Fibroblast of skin of scalp (primary cell): ENCODE data around the gene UBN2.

ENCODE experiments used
- DNase-seq: peaks from one replicate; pipeline ENCODE4 v3.0.0-alpha.2; 2013

The UBN2 gene

DNA sequence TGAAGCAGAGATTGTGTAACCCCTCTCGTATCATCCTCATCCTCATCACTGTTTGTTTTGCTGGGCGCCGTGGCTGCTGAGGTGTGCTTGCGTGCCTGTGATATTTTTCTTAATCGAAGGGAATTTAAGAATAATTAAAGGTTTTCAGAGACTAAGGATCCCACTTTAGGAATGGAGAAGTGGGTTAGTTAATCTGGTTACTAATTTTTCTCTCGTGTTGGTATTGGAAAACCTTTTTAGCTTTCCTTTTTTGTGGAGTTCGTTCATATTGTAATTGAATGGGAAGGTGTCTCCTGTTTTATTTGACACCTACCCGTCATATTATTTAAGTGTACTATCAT, 1.3 kb downstream of the UBN2 start:
- DNase-seq, result no peak

DNA sequence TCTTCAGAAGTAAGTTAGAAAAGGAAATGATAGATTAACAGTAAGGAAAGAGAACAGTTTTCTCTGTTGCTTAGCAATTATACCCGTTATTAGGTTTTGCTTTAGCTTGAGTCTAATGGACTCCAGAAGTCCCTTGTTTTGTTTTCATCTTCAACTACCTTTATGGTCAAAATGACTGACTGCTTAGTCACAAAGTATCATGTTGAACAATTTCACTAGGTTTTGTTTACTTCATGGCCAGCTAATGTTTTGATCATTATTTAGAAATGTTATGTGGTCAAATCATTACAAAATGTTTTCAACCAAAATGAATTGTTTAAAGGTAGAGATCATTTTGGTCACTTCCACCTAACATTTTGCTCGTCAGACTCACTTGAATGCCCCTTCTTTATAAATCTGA, 1.9 kb downstream of the UBN2 start:
- DNase-seq, result no peak

DNA sequence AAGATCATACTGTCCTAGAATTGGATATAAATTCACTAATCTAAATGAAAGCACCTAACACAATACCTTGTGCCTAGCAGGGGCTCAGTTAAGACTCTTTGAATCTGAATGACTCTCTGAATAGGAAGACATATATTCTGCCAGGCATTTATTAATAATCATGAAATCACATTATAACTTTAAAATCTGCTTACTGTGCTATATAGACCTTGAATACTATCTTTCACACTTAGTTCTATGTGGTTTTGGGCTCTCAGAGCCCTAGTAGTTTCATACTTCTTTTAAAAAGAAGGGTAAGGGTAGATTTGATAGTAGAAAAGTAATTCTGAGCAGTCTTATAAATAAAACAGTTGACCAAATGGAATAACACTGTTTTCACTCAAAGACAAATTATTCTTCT, 10.2 kb downstream of the UBN2 start:
- DNase-seq, result no peak

GRCh38 chr7:139242741-139243281, 11.8 kb downstream of the UBN2 start:
- DNase-seq, result no peak

- no peak for DNase-seq
These were observed 14.4 kb downstream of the UBN2 start for GRCh38 chr7:139245401-139245800.

GRCh38 chr7:139246494-139246893, 15.5 kb downstream of the UBN2 start:
- no peak for DNase-seq

DNA sequence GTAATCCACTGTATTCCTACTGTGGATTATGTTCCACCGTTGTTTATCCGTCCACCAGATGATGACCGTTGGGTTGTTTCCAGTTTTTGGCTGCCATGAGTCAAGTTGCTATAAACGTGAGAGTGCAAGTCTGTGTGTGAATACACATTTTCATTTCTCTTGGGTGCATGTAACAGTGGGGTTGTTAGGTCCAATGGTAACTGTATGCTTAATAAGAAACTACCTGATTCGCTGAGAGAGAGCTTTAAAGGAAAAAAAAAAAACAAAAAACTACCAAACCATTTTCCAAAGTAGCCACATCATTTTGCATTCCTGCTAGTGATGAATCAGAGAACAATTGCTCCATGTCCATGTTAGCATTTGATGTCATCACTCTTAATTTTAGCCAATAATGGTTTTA, 15.9 kb downstream of the UBN2 start:
- peak; percentile 59 for DNase-seq

- DNase-seq, result no peak
These were observed 18.3 kb downstream of the UBN2 start for GRCh38 chr7:139249179-139249810.

GRCh38 chr7:139252451-139252850, 21.4 kb downstream of the UBN2 start:
- no peak for DNase-seq

GRCh38 chr7:139254281-139254680, 23.2 kb downstream of the UBN2 start:
- no peak for DNase-seq

DNA sequence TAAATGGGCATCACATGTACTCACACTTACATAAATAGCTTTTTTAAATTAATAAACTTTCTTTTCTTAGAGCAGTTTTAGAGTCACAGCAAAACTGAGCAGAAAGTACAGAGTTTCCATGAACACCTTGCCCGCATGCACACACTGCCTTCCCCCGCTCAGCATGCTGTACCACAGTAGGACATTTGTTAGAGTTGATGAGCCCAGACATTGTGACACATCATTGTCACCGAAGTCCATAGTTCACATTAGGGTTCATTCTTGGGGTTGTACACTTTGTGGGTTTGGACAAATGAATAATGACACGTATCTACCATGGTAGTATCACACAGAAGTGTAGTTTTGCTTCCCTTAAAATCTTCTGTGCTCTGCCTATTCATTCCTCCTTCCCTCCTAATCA, 23.7 kb downstream of the UBN2 start:
- no peak for DNase-seq

DNA sequence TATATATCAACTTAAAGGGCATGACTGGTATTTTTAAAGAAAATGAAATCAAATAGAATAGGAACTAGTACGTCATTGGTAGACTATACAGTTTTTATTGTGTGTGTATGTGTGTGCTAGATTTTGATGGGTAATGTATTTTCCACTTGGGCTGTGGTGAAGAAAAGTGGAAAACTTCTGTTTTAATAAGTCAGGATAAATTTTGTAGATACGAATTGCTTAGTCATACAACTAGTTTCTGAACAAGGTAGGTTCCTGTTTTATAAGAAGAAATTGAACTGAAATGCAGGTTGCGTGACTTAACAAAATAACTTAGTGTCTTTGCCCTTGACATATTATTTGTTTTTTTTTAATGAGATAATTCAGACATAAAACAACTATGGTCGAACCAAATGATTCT, 24.3 kb downstream of the UBN2 start:
- DNase-seq, result no peak

GRCh38 chr7:139259142-139259541, 28.1 kb downstream of the UBN2 start:
- DNase-seq, result no peak

DNA sequence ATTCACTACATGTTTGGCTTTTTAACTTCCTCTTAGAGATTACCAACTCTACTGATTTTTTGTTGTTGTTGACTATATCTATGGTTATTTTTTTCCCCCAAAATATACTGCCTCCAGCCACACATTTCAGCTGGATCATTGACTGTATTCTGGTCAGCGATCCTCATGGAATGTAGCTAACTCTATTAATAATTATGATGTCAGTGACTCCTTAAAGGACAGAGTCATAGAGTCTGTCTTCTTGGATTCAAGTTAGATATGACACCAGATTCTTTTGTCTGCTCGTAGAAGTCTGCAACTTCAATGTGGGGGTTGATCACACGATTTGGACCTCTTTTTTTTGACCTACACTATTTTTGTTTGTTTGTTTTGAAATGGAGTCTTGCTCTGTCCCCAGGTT, 33.2 kb downstream of the UBN2 start:
- no peak for DNase-seq

GRCh38 chr7:139265673-139266072, 34.6 kb downstream of the UBN2 start:
- DNase-seq, result no peak

GRCh38 chr7:139271718-139272628, 40.9 kb downstream of the UBN2 start:
- DNase-seq, result no peak

GRCh38 chr7:139284252-139284896, 53.3 kb downstream of the UBN2 start:
- no peak for DNase-seq

GRCh38 chr7:139286144-139286543, 55.1 kb downstream of the UBN2 start:
- no peak for DNase-seq

- DNase-seq, result no peak
These were observed 61.8 kb downstream of the UBN2 start for GRCh38 chr7:139292821-139293220.

DNA sequence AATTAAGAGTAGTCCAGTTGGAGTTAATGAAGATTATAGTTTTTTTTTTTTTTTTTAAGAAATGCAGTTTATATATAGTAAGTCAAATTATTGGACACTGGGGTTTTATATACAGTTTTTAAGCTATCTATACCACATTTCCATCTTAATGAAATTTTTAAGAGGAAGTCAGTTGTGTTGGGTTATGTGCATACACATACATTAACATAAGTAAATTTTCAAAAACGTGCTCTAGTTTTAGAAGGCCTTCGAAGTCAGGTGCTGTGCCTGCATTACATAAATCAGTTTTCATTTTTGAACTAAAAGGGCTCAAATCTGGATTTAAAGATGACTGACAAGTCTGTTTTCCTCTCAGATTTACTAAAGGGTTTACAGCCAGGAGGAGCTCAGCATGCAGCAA, 62.5 kb downstream of the UBN2 start:
- DNase-seq, result no peak

DNA sequence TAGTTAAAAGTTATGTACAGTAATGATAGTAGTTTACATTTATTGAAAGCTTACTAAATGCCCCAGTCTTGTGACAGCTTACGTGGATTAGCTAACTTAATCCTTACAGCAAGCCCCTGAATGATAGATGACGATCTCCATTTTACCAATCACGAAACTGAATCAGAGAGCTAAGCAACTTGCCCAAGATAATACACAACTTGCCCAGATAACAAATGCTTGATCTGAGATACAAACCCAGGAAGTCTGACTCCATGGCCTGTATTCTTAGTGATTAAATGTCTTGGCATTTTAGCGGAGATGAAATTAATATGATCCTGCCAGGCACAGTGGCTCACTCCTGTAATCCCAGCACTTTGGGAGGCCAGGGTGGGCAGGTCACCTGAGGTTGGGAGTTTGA, 63.2 kb downstream of the UBN2 start:
- no peak for DNase-seq

- DNase-seq, result no peak
These were observed 64.0 kb downstream of the UBN2 start for GRCh38 chr7:139294951-139295575.

- no peak for DNase-seq
These were observed 66.8 kb downstream of the UBN2 start for GRCh38 chr7:139297795-139298194.
